HG02884 (cell line): ENCODE measurements around the gene C2orf92.

Source experiments
- ATAC-seq: cut with Tn5 transposase; IDR thresholded peaks from one replicate; pipeline ENCODE4 v1.9.1; 2021; ENCODE audit warnings: mild to moderate bottlenecking, moderate library complexity; ENCODE audit not compliant: unreplicated experiment

The C2orf92 gene

GRCh38 chr2:97712693-97713295 lies 43.3 kb downstream of the C2orf92 start:
- ATAC-seq = no peak

- ATAC-seq = no peak
Observed at GRCh38 chr2:97713296-97714083, 44.0 kb downstream of the C2orf92 start, which contains the start of gene ZAP70. Gene ZAP70 (plus strand): TSS chr2:97713576. CDS start chr2:97724037, 10,461 bp downstream.

GRCh38 chr2:97714084-97714949 lies 44.8 kb downstream of the C2orf92 start:
- ATAC-seq = no peak

- ATAC-seq = no peak
Observed at GRCh38 chr2:97714950-97715652, 45.6 kb downstream of the C2orf92 start.

GRCh38 chr2:97715951-97716694 lies 46.6 kb downstream of the C2orf92 start:
- no peak for ATAC-seq

GRCh38 chr2:97716695-97717612 lies 47.4 kb downstream of the C2orf92 start:
- no peak for ATAC-seq

GRCh38 chr2:97717613-97717995 lies 48.1 kb downstream of the C2orf92 start:
- ATAC-seq = no peak

- ATAC-seq = no peak
Observed at GRCh38 chr2:97718051-97718882, 48.8 kb downstream of the C2orf92 start.

- no peak for ATAC-seq
Observed at GRCh38 chr2:97718942-97719341, 49.4 kb downstream of the C2orf92 start.

- no peak for ATAC-seq
Observed at GRCh38 chr2:97719362-97720155, 50.0 kb downstream of the C2orf92 start.

- ATAC-seq = no peak
Observed at GRCh38 chr2:97720746-97721145, 51.2 kb downstream of the C2orf92 start.

- no peak for ATAC-seq
Observed at GRCh38 chr2:97722227-97722626, 52.7 kb downstream of the C2orf92 start.

GRCh38 chr2:97723156-97724072 lies 53.9 kb downstream of the C2orf92 start:
- no peak for ATAC-seq

GRCh38 chr2:97724073-97724410 lies 54.5 kb downstream of the C2orf92 start:
- no peak for ATAC-seq

GRCh38 chr2:97724501-97724900 lies 55.0 kb downstream of the C2orf92 start:
- ATAC-seq = no peak

- no peak for ATAC-seq
Observed at GRCh38 chr2:97724946-97725688, 55.6 kb downstream of the C2orf92 start.
